Measurements from ENCODE around the gene PHGDH. TPM values are rescaled to one million over a fixed set of nuclear protein-coding genes. Genes with fewer than 3 reads are reported as not detected.

PHGDH gene
- polyA plus RNA-seq, 4 donors, result 1.3 to 205 (median 39.2) TPM

GRCh38 chr1:119714583-119714982 is 2.8 kb downstream of the PHGDH start:
- Histone ChIP-seq H3K4me3 (ENCODE audit: low read depth in 1 of 3, low read length in 3 of 3) (peak overlapping the region in 1 of 3 donors; percentile 9), H3K9me3 (ENCODE audit: control insufficient read depth in 2 of 2, insufficient read depth in 1 of 2, low read depth in 1 of 2, low read length in 1 of 2) (no peaks in the 10 kb centered on the region), H3K27me3 (ENCODE audit: control insufficient read depth in 3 of 3, insufficient read depth in 3 of 3, low read length in 3 of 3) (no peaks in the 10 kb centered on the region), H3K36me3 (ENCODE audit: control insufficient read depth in 3 of 3, insufficient read depth in 2 of 3, low read depth in 1 of 3, low read length in 3 of 3) (peaks cover 0 to 2% (median 0%) of the 10 kb centered on the region in 3 donors), H3K4me1 (ENCODE audit: control insufficient read depth in 3 of 3, insufficient read depth in 2 of 3, low read depth in 1 of 3, low read length in 2 of 3) (peaks cover 0 to 50% (median 0%) of the 10 kb centered on the region in 3 donors), H3K27ac (ENCODE audit: low read depth in 1 of 3, low read length in 2 of 3) (peak overlapping the region in 1 of 3 donors; percentile 72)
- FAIRE-seq (no peak), DNase-seq (no peak)
- WGBS, 3 donors, result 82 to 89% (median 84%) methylated on average over 8 of the region's 8 CpGs

GRCh38 chr1:119715542-119715941 is 3.8 kb downstream of the PHGDH start:
- Histone ChIP-seq H3K27me3 (ENCODE audit: control insufficient read depth in 3 of 3, insufficient read depth in 3 of 3, low read length in 3 of 3) (no peaks in the 10 kb centered on the region), H3K4me1 (ENCODE audit: control insufficient read depth in 3 of 3, insufficient read depth in 2 of 3, low read depth in 1 of 3, low read length in 2 of 3) (peaks cover 0 to 56% (median 0%) of the 10 kb centered on the region in 3 donors), H3K4me3 (ENCODE audit: low read depth in 1 of 3, low read length in 3 of 3) (no peak overlapping the region), H3K9me3 (ENCODE audit: control insufficient read depth in 2 of 2, insufficient read depth in 1 of 2, low read depth in 1 of 2, low read length in 1 of 2) (no peaks in the 10 kb centered on the region), H3K36me3 (ENCODE audit: control insufficient read depth in 3 of 3, insufficient read depth in 2 of 3, low read depth in 1 of 3, low read length in 3 of 3) (peaks cover 0 to 5% (median 2%) of the 10 kb centered on the region in 3 donors), H3K27ac (ENCODE audit: low read depth in 1 of 3, low read length in 2 of 3) (peak overlapping the region in 1 of 3 donors; percentile 23)
- FAIRE-seq, result no peak
- DNase-seq, result peak in 1 of 2 donors; percentile 67
- WGBS, 3 donors, result 55 to 82% (median 66%) methylated on average over 5 of the region's 5 CpGs

GRCh38 chr1:119718409-119718808 is 6.7 kb downstream of the PHGDH start:
- H3K4me3 ChIP-seq (ENCODE audit: low read depth in 1 of 3, low read length in 3 of 3), result no peak overlapping the region
- H3K27me3 ChIP-seq (ENCODE audit: control insufficient read depth in 3 of 3, insufficient read depth in 3 of 3, low read length in 3 of 3), result no peaks in the 10 kb centered on the region
- DNase-seq (no peak), FAIRE-seq (no peak)
- peaks cover 0 to 79% (median 0%) of the 10 kb centered on the region in 3 donors for H3K4me1 ChIP-seq (ENCODE audit: control insufficient read depth in 3 of 3, insufficient read depth in 2 of 3, low read depth in 1 of 3, low read length in 2 of 3)
- peaks cover 0 to 27% (median 2%) of the 10 kb centered on the region in 3 donors for H3K36me3 ChIP-seq (ENCODE audit: control insufficient read depth in 3 of 3, insufficient read depth in 2 of 3, low read depth in 1 of 3, low read length in 3 of 3)
- no peaks in the 10 kb centered on the region for H3K9me3 ChIP-seq (ENCODE audit: control insufficient read depth in 2 of 2, insufficient read depth in 1 of 2, low read depth in 1 of 2, low read length in 1 of 2)
- peak overlapping the region in 1 of 3 donors; percentile 51 for H3K27ac ChIP-seq (ENCODE audit: low read depth in 1 of 3, low read length in 2 of 3)

- FAIRE-seq (no peak), DNase-seq (peak in 1 of 2 donors; percentile 61)
- WGBS, 3 donors, result 19 to 75% (median 31%) methylated on average over 3 of the region's 3 CpGs
- Histone ChIP-seq H3K27me3 (ENCODE audit: control insufficient read depth in 3 of 3, insufficient read depth in 3 of 3, low read length in 3 of 3) (no peaks in the 10 kb centered on the region), H3K4me1 (ENCODE audit: control insufficient read depth in 3 of 3, insufficient read depth in 2 of 3, low read depth in 1 of 3, low read length in 2 of 3) (peaks cover 0 to 79% (median 0%) of the 10 kb centered on the region in 3 donors), H3K4me3 (ENCODE audit: low read depth in 1 of 3, low read length in 3 of 3) (no peak overlapping the region), H3K9me3 (ENCODE audit: control insufficient read depth in 2 of 2, insufficient read depth in 1 of 2, low read depth in 1 of 2, low read length in 1 of 2) (no peaks in the 10 kb centered on the region), H3K27ac (ENCODE audit: low read depth in 1 of 3, low read length in 2 of 3) (peak overlapping the region in 1 of 3 donors; percentile 51), H3K36me3 (ENCODE audit: control insufficient read depth in 3 of 3, insufficient read depth in 2 of 3, low read depth in 1 of 3, low read length in 3 of 3) (peaks cover 0 to 33% (median 2%) of the 10 kb centered on the region in 3 donors)
These were observed 7.2 kb downstream of the PHGDH start for GRCh38 chr1:119718972-119719371.

DNA sequence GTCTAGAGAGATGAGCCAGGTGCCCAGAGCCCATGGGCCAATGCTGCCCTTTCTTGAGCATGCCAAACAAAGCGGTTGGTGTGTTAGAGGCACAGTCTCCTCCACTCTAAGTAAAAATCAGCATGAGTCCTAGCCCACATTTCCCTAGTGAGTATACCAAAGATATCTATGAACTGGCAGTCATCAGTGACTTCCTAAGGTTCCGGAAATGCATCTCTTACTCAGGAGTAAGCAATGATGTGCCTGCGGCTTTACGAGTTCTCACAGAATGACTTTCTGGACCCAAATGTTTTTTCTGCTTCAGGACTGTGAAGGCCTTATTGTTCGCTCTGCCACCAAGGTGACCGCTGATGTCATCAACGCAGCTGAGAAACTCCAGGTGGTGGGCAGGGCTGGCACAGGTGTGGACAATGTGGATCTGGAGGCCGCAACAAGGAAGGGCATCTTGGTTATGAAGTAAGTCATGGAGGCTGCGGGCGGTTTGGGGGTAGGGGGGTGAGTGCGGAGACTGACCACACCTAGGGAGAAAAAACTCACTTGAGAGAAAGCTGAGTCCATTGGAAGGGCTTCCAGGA is 9.2 kb downstream of the PHGDH start:
- FAIRE-seq (no peak), DNase-seq (no peak)
- no peak overlapping the region for H3K4me3 ChIP-seq (ENCODE audit: low read depth in 1 of 3, low read length in 3 of 3)
- H3K27ac ChIP-seq (ENCODE audit: low read depth in 1 of 3, low read length in 2 of 3), result peak overlapping the region in 1 of 3 donors; percentile 78
- peaks cover 0 to 80% (median 0%) of the 10 kb centered on the region in 3 donors for H3K4me1 ChIP-seq (ENCODE audit: control insufficient read depth in 3 of 3, insufficient read depth in 2 of 3, low read depth in 1 of 3, low read length in 2 of 3)
- no peaks in the 10 kb centered on the region for H3K9me3 ChIP-seq (ENCODE audit: control insufficient read depth in 2 of 2, insufficient read depth in 1 of 2, low read depth in 1 of 2, low read length in 1 of 2)
- H3K36me3 ChIP-seq (ENCODE audit: control insufficient read depth in 3 of 3, insufficient read depth in 2 of 3, low read depth in 1 of 3, low read length in 3 of 3), result peaks cover 0 to 42% (median 2%) of the 10 kb centered on the region in 3 donors
- no peaks in the 10 kb centered on the region for H3K27me3 ChIP-seq (ENCODE audit: control insufficient read depth in 3 of 3, insufficient read depth in 3 of 3, low read length in 3 of 3)
- WGBS, 3 donors, result 94 to 98% (median 97%) methylated on average over 11 of the region's 11 CpGs

GRCh38 chr1:119721896-119722295 is 10.2 kb downstream of the PHGDH start:
- WGBS, 3 donors, result 50 to 68% (median 51%) methylated on average over 5 of the region's 5 CpGs
- FAIRE-seq, result no peak
- peak in 1 of 2 donors; percentile 89 for DNase-seq

GRCh38 chr1:119724611-119725218 is 13.0 kb downstream of the PHGDH start:
- Histone ChIP-seq H3K4me1 (ENCODE audit: control insufficient read depth in 3 of 3, insufficient read depth in 2 of 3, low read depth in 1 of 3, low read length in 2 of 3) (peaks cover 0 to 69% (median 0%) of the 10 kb centered on the region in 3 donors), H3K36me3 (ENCODE audit: control insufficient read depth in 3 of 3, insufficient read depth in 2 of 3, low read depth in 1 of 3, low read length in 3 of 3) (peaks cover 0 to 66% (median 9%) of the 10 kb centered on the region in 3 donors), H3K27ac (ENCODE audit: low read depth in 1 of 3, low read length in 2 of 3) (peak overlapping the region in 1 of 3 donors; percentile 62), H3K9me3 (ENCODE audit: control insufficient read depth in 2 of 2, insufficient read depth in 1 of 2, low read depth in 1 of 2, low read length in 1 of 2) (no peaks in the 10 kb centered on the region), H3K27me3 (ENCODE audit: control insufficient read depth in 3 of 3, insufficient read depth in 3 of 3, low read length in 3 of 3) (no peaks in the 10 kb centered on the region), H3K4me3 (ENCODE audit: low read depth in 1 of 3, low read length in 3 of 3) (no peak overlapping the region)
- DNase-seq (peak in 1 of 2 donors; percentile 91), FAIRE-seq (no peak)
- 71 to 77% (median 75%) methylated on average over 8 of the region's 8 CpGs for WGBS, 3 donors

More at GRCh38 chr1:119721896-119722295, 10.2 kb downstream of the PHGDH start:
- H3K4me1 ChIP-seq (ENCODE audit: control insufficient read depth in 3 of 3, insufficient read depth in 2 of 3, low read depth in 1 of 3, low read length in 2 of 3), result peaks cover 0 to 74% (median 0%) of the 10 kb centered on the region in 3 donors
- peaks cover 0 to 48% (median 7%) of the 10 kb centered on the region in 3 donors for H3K36me3 ChIP-seq (ENCODE audit: control insufficient read depth in 3 of 3, insufficient read depth in 2 of 3, low read depth in 1 of 3, low read length in 3 of 3)
- H3K4me3 ChIP-seq (ENCODE audit: low read depth in 1 of 3, low read length in 3 of 3), result no peak overlapping the region
- H3K9me3 ChIP-seq (ENCODE audit: control insufficient read depth in 2 of 2, insufficient read depth in 1 of 2, low read depth in 1 of 2, low read length in 1 of 2), result no peaks in the 10 kb centered on the region
- peak overlapping the region in 1 of 3 donors; percentile 78 for H3K27ac ChIP-seq (ENCODE audit: low read depth in 1 of 3, low read length in 2 of 3)
- no peaks in the 10 kb centered on the region for H3K27me3 ChIP-seq (ENCODE audit: control insufficient read depth in 3 of 3, insufficient read depth in 3 of 3, low read length in 3 of 3)

DNA sequence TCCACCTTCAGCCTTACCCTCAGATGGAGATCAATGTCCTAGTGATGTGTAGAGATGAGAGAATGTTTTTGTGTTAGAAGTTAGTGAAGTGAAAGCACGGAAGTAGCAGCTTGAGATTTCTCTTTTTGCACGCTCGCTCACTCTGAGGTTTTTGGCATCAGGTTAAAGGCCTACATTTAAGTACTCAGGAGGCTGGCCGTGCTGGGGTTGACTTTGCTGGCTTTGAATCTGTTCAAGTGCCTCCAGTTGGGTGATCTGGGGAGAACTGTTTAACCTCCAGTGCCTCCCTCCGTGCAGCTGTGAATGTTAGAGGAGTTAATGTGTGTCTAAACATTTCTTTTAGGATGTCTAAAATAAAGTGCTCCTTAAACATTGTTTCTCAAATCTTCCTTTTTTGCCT is 13.9 kb downstream of the PHGDH start:
- FAIRE-seq (no peak), DNase-seq (no peak)
- Histone ChIP-seq H3K4me1 (ENCODE audit: control insufficient read depth in 3 of 3, insufficient read depth in 2 of 3, low read depth in 1 of 3, low read length in 2 of 3) (peaks cover 0 to 65% (median 0%) of the 10 kb centered on the region in 3 donors), H3K27ac (ENCODE audit: low read depth in 1 of 3, low read length in 2 of 3) (peak overlapping the region in 1 of 3 donors; percentile 62), H3K4me3 (ENCODE audit: low read depth in 1 of 3, low read length in 3 of 3) (no peak overlapping the region), H3K9me3 (ENCODE audit: control insufficient read depth in 2 of 2, insufficient read depth in 1 of 2, low read depth in 1 of 2, low read length in 1 of 2) (no peaks in the 10 kb centered on the region), H3K36me3 (ENCODE audit: control insufficient read depth in 3 of 3, insufficient read depth in 2 of 3, low read depth in 1 of 3, low read length in 3 of 3) (peaks cover 0 to 66% (median 7%) of the 10 kb centered on the region in 3 donors), H3K27me3 (ENCODE audit: control insufficient read depth in 3 of 3, insufficient read depth in 3 of 3, low read length in 3 of 3) (no peaks in the 10 kb centered on the region)
- 86 to 93% (median 88%) methylated on average over 5 of the region's 5 CpGs for WGBS, 3 donors

All from small intestine (tissue), 7 donors.